ENCODE data around the gene ACTG2.

DNA sequence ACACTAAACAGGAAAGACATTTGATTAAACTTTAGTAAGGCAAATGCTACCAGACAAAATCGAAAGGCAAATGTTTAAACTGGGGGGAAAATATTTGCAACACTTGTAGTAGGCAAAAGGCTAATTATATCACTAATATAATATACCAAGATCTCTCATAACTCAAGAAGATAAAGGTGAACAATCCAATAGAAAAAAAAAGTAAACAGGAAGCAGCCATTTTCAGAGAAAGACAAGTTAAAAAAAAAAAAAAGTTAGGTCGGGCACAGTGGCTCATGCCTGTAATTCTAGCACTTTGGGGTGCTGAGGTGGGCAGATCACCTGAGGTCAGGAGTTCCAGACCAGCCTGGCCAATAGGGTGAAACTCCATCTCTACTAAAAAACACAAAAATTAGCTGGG, 4.4 kb upstream of the ACTG2 start:
- no peak for TF ChIP-seq CTCF (conservative IDR thresholded peaks at IDR 0.05)
- TF ChIP-seq EZH2 (IDR thresholded peaks at IDR 0.05; ENCODE audit: low read depth): no peak
